Nucleus accumbens (tissue), 56 donors: ENCODE results near the gene LRP4.

Source experiments
- DNase-seq, 56 donors: peaks; one replicate each; lab custom pipeline; 2025; lab: John Stamatoyannopoulos, UW

LRP4 gene

DNA sequence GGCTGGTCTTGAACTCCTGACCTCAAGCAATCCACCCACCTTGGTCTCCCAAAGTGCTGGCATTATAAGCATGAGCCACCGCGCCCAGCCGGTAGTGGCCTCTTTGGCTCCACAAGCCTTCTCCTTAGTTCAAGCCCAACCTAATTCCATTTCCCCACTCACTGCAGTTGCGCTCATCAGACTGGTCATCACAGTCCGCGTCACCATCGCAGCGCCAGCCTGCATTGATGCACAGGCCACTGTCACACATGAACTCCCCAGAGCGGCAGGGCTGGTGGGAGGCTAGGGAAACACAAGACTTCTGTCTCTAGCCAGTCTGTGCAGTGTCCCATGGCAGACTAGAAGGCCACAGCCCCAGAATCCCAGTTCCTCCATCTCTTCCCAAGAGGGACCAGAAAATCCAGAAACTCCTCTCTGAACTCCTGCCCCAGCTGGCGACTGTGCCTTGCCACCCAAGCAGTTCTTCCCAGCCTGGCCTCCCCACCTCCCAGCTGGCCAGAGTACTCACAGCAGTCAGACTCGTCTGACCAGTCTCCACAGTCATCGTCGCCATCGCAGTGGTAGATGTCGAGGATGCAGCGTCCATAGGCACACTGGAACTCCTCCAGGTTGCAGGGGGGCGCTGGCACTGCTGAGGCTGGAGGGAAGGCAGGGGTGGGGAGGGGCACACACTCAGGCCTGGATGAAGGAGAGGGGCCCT lies 19.8 kb downstream of the LRP4 start:
- no peak for DNase-seq

DNA sequence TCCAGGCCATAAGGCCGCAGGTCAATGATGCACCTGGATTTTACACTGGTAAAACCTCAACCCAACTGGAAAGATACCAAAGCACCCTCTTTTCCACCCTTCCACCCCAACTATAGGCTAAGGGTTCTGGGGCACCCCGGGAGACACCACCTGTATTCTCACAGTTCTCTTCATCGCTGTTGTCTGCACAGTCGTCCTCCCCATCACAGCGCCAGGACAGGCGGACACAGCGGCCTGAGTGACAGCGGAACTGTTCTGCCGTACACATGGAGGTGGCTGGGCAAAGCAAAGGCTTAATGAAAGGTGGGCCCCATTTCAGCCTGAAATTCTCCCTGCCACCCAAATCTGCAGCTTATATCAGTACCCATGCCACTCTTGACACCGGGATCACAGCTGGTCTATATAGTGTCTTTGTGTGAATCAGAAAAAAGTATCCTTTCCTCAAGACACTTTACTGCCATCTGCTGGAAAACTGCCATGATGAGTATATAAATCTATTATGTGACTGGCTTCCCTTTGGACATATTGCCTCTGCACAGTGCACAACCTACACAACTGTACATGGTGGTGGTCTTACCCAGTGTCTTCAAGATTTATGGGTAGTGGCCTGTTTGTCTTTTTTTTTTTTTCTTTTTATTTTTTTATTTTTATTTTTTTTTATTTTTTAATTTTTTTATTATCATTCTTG lies 21.5 kb downstream of the LRP4 start:
- DNase-seq = peak in 1 of 56 donors; percentile 9

DNA sequence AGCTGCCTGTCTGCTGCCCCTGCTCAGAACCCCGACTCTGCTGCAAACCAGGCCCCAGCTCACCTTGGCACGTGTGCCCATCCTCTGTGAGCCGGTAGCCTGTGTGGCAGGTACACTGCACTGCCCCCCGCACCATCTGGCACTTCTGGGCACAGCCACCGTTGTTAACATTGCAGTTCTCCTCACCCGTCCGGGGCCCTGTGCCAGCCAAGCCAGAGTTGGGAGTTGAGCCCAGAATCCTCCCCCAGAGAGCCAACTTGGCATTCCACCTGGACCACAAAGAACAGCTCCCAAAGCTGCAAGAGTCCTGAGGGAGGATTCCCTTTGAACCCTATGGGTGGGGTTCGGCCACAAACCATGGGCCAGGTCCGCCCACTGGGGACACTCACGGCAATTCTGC lies 22.5 kb downstream of the LRP4 start:
- DNase-seq = peak in 34 of 56 donors; percentile 6 to 75 (median 36)

GRCh38 chr11:46894961-46895360 lies 23.4 kb downstream of the LRP4 start:
- peak in 1 of 56 donors; percentile 23 for DNase-seq

DNA sequence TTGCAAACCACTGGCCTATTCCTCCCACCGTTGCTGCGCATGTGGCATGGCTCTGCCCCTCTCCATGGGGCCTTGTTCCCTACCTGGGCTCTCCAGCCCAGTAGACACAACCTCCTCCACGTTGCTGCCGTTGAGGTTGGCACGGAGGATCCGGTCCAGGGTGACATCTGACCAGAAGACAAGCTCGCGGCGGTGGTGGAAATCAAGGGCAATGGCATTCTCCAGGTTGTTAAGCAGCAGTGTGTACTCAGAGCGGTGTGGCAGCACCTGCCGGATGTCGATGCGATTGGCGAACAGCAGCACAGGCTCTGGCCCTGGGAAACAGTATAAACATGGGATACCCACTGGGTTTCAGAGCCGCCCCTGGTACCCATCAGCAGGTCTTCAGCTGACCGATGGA lies 23.8 kb downstream of the LRP4 start:
- no peak for DNase-seq

DNA sequence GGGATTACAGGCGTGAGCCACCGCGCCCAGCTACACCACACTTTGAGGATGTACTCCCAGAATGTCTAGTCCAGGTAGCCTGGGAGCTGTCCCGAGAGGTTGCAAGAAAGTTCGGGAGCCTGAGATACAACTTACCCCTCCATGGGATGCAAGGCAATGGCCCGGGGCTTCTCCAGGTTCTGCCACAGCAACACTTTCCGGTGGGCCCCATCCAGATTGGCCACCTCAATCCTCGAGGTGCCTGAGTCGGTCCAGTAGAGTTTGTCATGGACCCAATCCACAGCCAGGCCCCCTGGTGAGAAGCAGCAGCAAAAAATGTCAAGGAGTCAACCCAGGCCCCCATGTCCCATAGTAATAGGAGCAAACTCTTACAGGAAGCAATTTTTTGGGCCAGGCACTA lies 25.5 kb downstream of the LRP4 start:
- no peak for DNase-seq

- no peak for DNase-seq
Observed at GRCh38 chr11:46892109-46892508, 26.2 kb downstream of the LRP4 start.

DNA sequence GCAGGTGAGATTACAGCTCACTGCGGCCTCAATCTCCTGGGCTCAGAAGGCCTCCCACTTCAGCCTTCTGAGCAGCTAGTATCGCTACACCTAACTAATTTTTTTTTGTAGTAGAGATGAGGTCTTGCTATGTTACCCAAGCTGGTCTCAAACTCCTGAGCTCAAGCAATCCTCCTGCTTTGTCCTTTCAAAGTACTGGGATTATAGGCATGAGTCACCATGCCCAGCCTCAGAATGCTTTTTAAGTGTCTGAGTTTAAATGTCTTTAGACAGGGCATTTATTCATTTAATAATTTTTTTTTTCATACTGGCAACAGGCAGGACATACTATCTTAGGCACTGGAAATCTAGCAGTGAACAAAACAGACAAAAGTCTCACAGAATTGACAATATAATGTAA lies 27.7 kb downstream of the LRP4 start:
- no peak for DNase-seq

DNA sequence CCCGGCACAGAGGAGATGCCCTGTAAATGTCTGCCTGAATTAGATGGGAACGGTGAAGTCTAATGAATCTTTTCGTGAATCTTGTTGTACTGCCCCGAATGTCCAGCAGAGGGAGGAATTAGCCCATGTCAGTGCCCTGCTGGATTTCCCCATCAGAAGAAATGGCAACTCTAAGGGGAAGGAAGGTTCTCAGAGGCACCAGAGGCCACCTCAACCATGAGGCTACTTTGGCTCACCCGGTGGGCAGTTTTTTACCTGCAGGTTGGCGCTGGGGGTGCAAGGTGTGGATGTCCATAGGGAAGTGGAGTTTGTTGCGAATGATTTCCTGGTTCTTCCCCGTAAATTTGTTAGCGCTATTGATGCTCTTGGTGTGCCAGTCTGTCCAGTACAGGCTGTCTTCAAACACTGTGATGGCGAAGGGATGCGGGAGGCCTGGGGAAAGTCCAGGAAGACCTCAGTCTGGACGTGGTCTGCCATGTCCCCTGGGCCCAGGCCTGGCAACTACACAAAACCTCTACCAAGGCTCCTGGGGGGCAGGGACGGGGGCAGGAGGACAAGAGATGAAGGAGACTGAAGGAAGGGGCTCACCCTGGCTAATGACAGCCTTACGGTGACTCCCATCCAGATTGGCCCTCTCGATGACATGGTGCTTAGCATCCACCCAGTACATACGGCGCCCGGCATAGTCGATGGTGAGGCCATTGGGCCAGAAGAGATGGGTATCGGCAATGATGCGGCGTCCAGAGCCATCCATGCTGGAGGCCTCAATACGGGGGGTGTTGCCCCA lies 28.5 kb downstream of the LRP4 start:
- DNase-seq = peak in 46 of 56 donors; percentile 11 to 89 (median 54)

DNA sequence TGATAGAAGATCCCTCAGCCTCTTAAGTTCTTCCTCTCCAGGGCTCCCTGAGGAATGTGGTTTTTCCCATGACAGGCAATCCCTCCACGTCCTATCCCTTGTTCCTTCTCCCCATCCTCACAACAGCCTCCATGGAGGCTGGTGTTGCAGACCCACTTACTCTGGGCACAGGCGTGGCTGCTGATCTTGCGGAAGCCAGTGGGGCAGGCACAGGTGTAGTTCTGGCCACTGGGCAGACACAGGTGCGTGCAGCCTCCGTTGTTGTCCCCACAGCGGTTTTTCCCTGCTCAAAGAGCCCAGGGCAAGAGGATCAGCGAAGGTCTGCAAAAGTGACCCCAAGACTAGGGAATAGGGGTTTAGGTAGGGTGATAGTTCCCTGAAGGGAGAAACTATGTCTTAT lies 29.1 kb downstream of the LRP4 start:
- DNase-seq = no peak

GRCh38 chr11:46888636-46889035 lies 29.7 kb downstream of the LRP4 start:
- no peak for DNase-seq

GRCh38 chr11:46886211-46886610 lies 32.1 kb downstream of the LRP4 start:
- no peak for DNase-seq

GRCh38 chr11:46879056-46879585 lies 39.2 kb downstream of the LRP4 start:
- DNase-seq = no peak

DNA sequence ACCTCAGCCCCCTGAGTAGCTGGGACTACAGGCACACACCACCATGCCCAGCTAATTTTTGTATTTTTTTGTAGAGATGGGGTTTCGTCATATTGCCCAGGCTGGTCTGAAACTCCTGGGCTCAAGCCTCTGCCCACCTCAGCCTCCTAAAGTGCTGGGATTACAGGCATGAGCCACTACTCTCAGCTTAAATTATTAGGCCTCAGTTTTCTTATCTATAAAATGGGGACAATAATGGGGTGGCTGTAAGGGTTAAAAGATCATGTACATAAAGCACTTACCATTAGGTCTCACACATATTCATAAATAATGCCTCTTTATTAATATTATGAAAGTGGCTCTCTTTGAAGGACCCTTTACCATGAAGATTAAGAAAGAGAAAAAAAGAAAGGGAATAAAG lies 40.8 kb downstream of the LRP4 start:
- DNase-seq = no peak

GRCh38 chr11:46876471-46876870 lies 41.9 kb downstream of the LRP4 start:
- no peak for DNase-seq

- no peak for DNase-seq
Observed at GRCh38 chr11:46874586-46874985, 43.8 kb downstream of the LRP4 start.

- DNase-seq = no peak
Observed at GRCh38 chr11:46868912-46869311, 49.4 kb downstream of the LRP4 start.

DNA sequence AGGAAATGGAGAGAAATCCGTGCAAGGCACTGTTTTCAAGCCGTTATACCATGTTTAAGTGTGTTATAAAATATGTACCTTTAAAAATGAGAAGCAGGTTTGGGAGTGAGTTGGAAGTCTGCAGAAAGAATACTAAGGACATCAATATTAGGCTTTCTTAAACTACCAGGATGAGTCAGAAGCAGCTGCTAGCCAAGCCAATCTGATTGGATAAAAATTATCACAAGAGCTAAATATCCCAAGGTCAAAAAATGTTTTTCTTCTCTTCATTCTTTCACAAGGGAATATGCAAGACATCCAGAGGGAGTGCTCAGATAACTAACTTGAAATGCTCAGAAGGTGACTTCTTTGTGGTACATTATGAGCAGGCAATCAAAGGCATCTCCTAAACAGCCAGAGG lies 53.0 kb downstream of the LRP4 start:
- DNase-seq = no peak

GRCh38 chr11:46860218-46860617 lies 58.1 kb downstream of the LRP4 start:
- no peak for DNase-seq

GRCh38 chr11:46858920-46859546 lies 59.3 kb downstream of the LRP4 start:
- no peak for DNase-seq

- no peak for DNase-seq
Observed at GRCh38 chr11:46857666-46858065, 60.7 kb downstream of the LRP4 start.
